Osteocyte (in vitro differentiated cells): ENCODE measurements around the gene DOK5. TPM values are rescaled to one million over a fixed set of nuclear protein-coding genes. Genes with fewer than 3 reads are reported as not detected.

Source experiments
- DNase-seq: peaks from one replicate; pipeline ENCODE4 v3.0.0; 2021; ENCODE audit warnings: mixed read lengths; ENCODE audit not compliant: unreplicated experiment; ENCODE audit errors: extremely low spot score
- H3K27ac Mint-ChIP-seq: one replicate; pipeline ENCODE4 v1.8.0; 2021; ENCODE audit warnings: mild to moderate bottlenecking, mixed read lengths; ENCODE audit not compliant: unreplicated experiment
- H3K27me3 Mint-ChIP-seq: one replicate; pipeline ENCODE4 v1.8.0; 2021; ENCODE audit warnings: mixed read lengths; ENCODE audit not compliant: unreplicated experiment
- H3K36me3 Mint-ChIP-seq: one replicate; pipeline ENCODE4 v1.8.0; 2021; ENCODE audit warnings: mixed read lengths; ENCODE audit not compliant: unreplicated experiment
- H3K4me1 Mint-ChIP-seq: one replicate; pipeline ENCODE4 v1.8.0; 2021; ENCODE audit warnings: mixed read lengths; ENCODE audit not compliant: unreplicated experiment
- H3K4me3 Mint-ChIP-seq: one replicate; pipeline ENCODE4 v1.8.0; 2021; ENCODE audit warnings: mild to moderate bottlenecking, moderate library complexity, mixed read lengths; ENCODE audit not compliant: unreplicated experiment
- H3K9me3 Mint-ChIP-seq: one replicate; pipeline ENCODE4 v1.8.0; 2021; ENCODE audit warnings: mixed read lengths; ENCODE audit not compliant: unreplicated experiment
- CTCF ChIP-seq: fragments of 200-600 bp; sonication (generic); IDR thresholded peaks from 2 replicates; pipeline ENCODE4 v1.5.0; 2021; ENCODE audit warnings: antibody characterized with exemption, mild to moderate bottlenecking, moderate library complexity
- total RNA-seq: library from RNA; stranded (reverse); gene quantifications from 2 replicates; pipeline ENCODE4 v1.2.1, GENCODE V29; 2021

Gene DOK5
- total RNA-seq, 1 donor from 2014 or later = 7.4 TPM

GRCh38 chr20:54572665-54573435, 97.5 kb downstream of the DOK5 start:
- Mint-ChIP-seq H3K27me3 (no peaks in the 10 kb centered on the region), H3K36me3 (no peaks in the 10 kb centered on the region), H3K4me3 (no peak overlapping the region), H3K27ac (no peak overlapping the region), H3K9me3 (no peaks in the 10 kb centered on the region), H3K4me1 (no peaks in the 10 kb centered on the region)
- no peak for DNase-seq
- no peak for TF ChIP-seq CTCF

DNA sequence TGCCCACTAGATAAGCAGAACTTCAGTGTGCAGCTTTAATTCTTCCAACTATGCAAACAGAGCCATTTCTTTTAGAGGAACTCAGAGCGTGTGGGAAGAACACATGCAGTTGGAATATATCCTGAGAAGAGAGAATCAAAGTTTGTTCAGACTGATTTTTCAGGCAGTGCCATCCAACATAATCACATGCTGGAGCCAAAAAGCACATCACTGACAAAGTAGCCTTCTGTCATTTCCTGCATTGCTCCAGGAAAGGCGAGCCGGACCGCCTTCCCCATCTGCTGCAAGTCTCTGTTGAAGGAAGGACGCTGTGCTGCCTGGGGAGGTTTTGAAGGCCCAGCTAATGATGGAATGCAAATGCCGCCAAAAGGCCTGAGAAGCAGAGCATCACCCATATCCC, 98.4 kb downstream of the DOK5 start:
- Mint-ChIP-seq H3K27me3 (no peaks in the 10 kb centered on the region), H3K27ac (no peak overlapping the region), H3K9me3 (no peaks in the 10 kb centered on the region), H3K4me1 (no peaks in the 10 kb centered on the region), H3K4me3 (no peak overlapping the region), H3K36me3 (no peaks in the 10 kb centered on the region)
- DNase-seq = no peak
- no peak for TF ChIP-seq CTCF

DNA sequence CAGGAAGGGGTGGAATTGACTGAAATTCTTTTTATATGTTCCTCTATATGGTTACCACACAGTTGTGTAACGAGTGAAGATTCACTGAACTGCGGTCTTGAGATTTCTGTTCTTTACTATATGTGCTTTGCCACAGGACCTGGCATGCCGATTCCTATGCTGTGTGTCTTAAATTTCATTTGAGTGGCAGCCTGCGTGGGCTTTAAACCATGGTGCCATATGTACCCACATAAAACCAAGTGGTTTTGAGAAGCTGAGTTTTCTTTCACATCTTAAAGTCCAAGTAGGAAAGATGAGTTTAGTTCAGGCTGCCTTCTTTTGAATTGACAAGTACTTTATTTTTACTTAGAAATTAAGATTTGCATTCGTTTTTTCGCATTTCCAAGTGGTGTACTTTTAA, 101.1 kb downstream of the DOK5 start:
- Mint-ChIP-seq H3K36me3 (no peaks in the 10 kb centered on the region), H3K27me3 (no peaks in the 10 kb centered on the region)

DNA sequence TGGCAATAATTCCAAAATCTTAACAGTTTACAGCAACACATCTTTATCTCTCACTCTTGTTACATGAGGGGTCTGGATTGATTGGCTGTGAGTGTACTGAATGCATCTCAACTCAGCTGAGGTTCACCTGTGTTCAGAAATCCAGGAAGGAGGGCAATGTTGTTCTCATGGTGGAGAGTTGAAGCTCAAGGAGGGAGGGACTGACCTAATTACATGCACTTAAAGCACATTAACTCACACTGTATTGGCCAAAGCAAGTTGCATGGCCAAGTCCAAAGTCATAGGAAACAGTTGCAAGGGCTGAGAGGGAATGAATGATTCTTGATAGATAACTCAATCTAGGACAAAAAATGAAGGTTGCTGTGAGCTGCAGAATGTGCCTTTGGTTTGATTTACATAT, 102.2 kb downstream of the DOK5 start:
- Mint-ChIP-seq H3K27me3 (no peaks in the 10 kb centered on the region), H3K4me3 (no peak overlapping the region), H3K27ac (no peak overlapping the region), H3K36me3 (no peaks in the 10 kb centered on the region), H3K4me1 (no peaks in the 10 kb centered on the region), H3K9me3 (no peaks in the 10 kb centered on the region)
- TF ChIP-seq CTCF = no peak
- no peak for DNase-seq

More for the DNA sequence above, 101.1 kb downstream of the DOK5 start:
- no peak for TF ChIP-seq CTCF
- Mint-ChIP-seq H3K9me3 (no peaks in the 10 kb centered on the region), H3K4me1 (no peaks in the 10 kb centered on the region), H3K4me3 (no peak overlapping the region), H3K27ac (no peak overlapping the region)
- no peak for DNase-seq

- no peaks in the 10 kb centered on the region for H3K27me3 Mint-ChIP-seq
- H3K9me3 Mint-ChIP-seq = peaks cover 13% of the 10 kb centered on the region
- no peak for TF ChIP-seq CTCF
- H3K36me3 Mint-ChIP-seq = no peaks in the 10 kb centered on the region
- no peaks in the 10 kb centered on the region for H3K4me1 Mint-ChIP-seq
- H3K27ac Mint-ChIP-seq = no peak overlapping the region
- H3K4me3 Mint-ChIP-seq = no peak overlapping the region
- DNase-seq = no peak
Observed at GRCh38 chr20:54585217-54585616, 109.8 kb downstream of the DOK5 start.
